K562 (cell line): ENCODE measurements around the gene CBFA2T2. TPM values are rescaled to one million over a fixed set of nuclear protein-coding genes. Genes with fewer than 3 reads are reported as not detected.

Source experiments
- DACH1 ChIP-seq: fragments of 450-650 bp; IDR thresholded peaks from 2 replicates; pipeline ENCODE4 v1.6.1; 2018; ENCODE audit not compliant: partially characterized antibody
- GABPB1 ChIP-seq: sonication (generic); formaldehyde crosslinking; IDR thresholded peaks from 2 replicates; pipeline ENCODE4 v1.8.0; 2022; ENCODE audit warnings: mild to moderate bottlenecking, missing genetic modification reagents
- GABPB2 ChIP-seq: fragments of 250-450 bp; sonication (Bioruptor Pico); conservative IDR thresholded peaks from 2 replicates; pipeline ENCODE4 v1.5.1; 2021; ENCODE audit warnings: mild to moderate bottlenecking
- HNRNPH1 ChIP-seq: fragments of 200-400 bp; formaldehyde crosslinking; optimal IDR thresholded peaks from 2 replicates; pipeline ENCODE3; 2017; ENCODE audit warnings: low read depth, mild to moderate bottlenecking, low read length, moderate library complexity
- HSF4 ChIP-seq: fragments of 250-450 bp; sonication (Bioruptor Pico); IDR thresholded peaks from 2 replicates; pipeline ENCODE4 v2.1.2; 2022; ENCODE audit warnings: mild to moderate bottlenecking, moderate library complexity, borderline replicate concordance
- MYBL2 ChIP-seq, 2 experiments: fragments of 450-650 bp in 1 of 2; sonication (generic) in 1 of 2; formaldehyde crosslinking in 1 of 2; IDR thresholded peaks; 2 replicates each; pipeline versions ENCODE4 v1.6.1 to v1.8.1; 2017 to 2022; ENCODE audit warnings: borderline replicate concordance in 1 of 2, inconsistent platforms in 1 of 2, low read depth in 1 of 2, mild to moderate bottlenecking in 1 of 2, missing genetic modification reagents in 1 of 2, moderate library complexity in 1 of 2
- NELFE ChIP-seq: IDR thresholded peaks from 2 replicates; pipeline ENCODE4 v1.6.1; 2011; ENCODE audit warnings: mild to moderate bottlenecking; ENCODE audit not compliant: insufficient read depth, insufficient read length
- POLR2H ChIP-seq: IDR thresholded peaks from 2 replicates; pipeline ENCODE4 v1.6.1; 2016; ENCODE audit warnings: missing genetic modification characterization, low read depth, mild to moderate bottlenecking, control low read depth, missing compliant biosample characterization, moderate library complexity
- RBM14 ChIP-seq: fragments of 200-400 bp; formaldehyde crosslinking; IDR thresholded peaks from 2 replicates; pipeline ENCODE4 v1.6.1; 2018; ENCODE audit warnings: low read depth, mild to moderate bottlenecking, low read length, moderate library complexity, borderline replicate concordance; ENCODE audit not compliant: insufficient read depth
- RBM34 ChIP-seq: fragments of 200-400 bp; formaldehyde crosslinking; IDR thresholded peaks from 2 replicates; pipeline ENCODE4 v1.6.1; 2018; ENCODE audit warnings: low read length, borderline replicate concordance; ENCODE audit not compliant: insufficient read depth
- SAFB ChIP-seq: fragments of 200-400 bp; formaldehyde crosslinking; IDR thresholded peaks from 2 replicates; pipeline ENCODE4 v1.6.1; 2017; ENCODE audit warnings: low read depth, low read length, borderline replicate concordance
- SMC3 ChIP-seq: conservative IDR thresholded peaks from 2 replicates; pipeline ENCODE4 v1.6.1; 2011; ENCODE audit warnings: low read depth, low read length, improper control_type of control experiment; ENCODE audit not compliant: insufficient read depth
- ZBTB7A ChIP-seq: IDR thresholded peaks from 2 replicates; pipeline ENCODE4 v1.6.1; 2011; ENCODE audit warnings: low read depth, mild to moderate bottlenecking, low read length, moderate library complexity, borderline replicate concordance; ENCODE audit not compliant: control insufficient read depth
- ZNF263 ChIP-seq: sonication (generic); formaldehyde crosslinking; IDR thresholded peaks from 2 replicates; pipeline ENCODE4 v1.8.0; 2022; ENCODE audit warnings: mild to moderate bottlenecking, missing genetic modification reagents, borderline replicate concordance
- ZNF445 ChIP-seq: fragments of 250-450 bp; sonication (Bioruptor Pico); IDR thresholded peaks from 2 replicates; pipeline ENCODE4 v1.4.0; 2020; ENCODE audit warnings: low read depth, mild to moderate bottlenecking, moderate library complexity
- polyA plus RNA-seq, 8 experiments: library from polyadenylated mRNA; depleted of rRNA in 4 of 8; stranded (reverse) in 5 of 8; unstranded in 3 of 8; fragments of >200 nt; fragmentation: Nextera tagmentation in 2 of 8; fragmentation: Illumina TruSeq in 1 of 8; extraction: Ambion mirVana in 2 of 8; extraction: Trizol in 1 of 8; gene quantifications; 2 replicates each; pipeline versions ENCODE4 v1.2.1 to v1.2.3, GENCODE V29; 2011 to 2014; ENCODE audit warnings: inconsistent platforms in 1 of 8, missing spikeins in 1 of 8
- total RNA-seq, 7 experiments: library from RNA; depleted of rRNA in 6 of 7; stranded (reverse); fragments of >200 nt in 6 of 7; fragmentation: Illumina TruSeq in 2 of 7; extraction: Trizol in 2 of 7; gene quantifications; 2 replicates each; pipeline versions ENCODE4 v1.2.1 to v1.2.3, GENCODE V29; 2011 to 2021; ENCODE audit warnings: low replicate concordance in 1 of 7
- TF ChIP-seq, protein P1 (sequence below): fragments of 450-650 bp; formaldehyde crosslinking; IDR thresholded peaks from 2 replicates; pipeline ENCODE4 v1.4.0; 2020; ENCODE audit warnings: mild to moderate bottlenecking, moderate library complexity
- TF ChIP-seq, protein P2 (sequence below): sonication (generic); formaldehyde crosslinking; IDR thresholded peaks from 2 replicates; pipeline ENCODE4 v1.8.0; 2022; ENCODE audit warnings: missing genetic modification reagents, mild to moderate bottlenecking, moderate library complexity, borderline replicate concordance
- TF ChIP-seq, protein P3 (sequence below): sonication (generic); formaldehyde crosslinking; IDR thresholded peaks from 2 replicates; pipeline ENCODE4 v1.8.0; 2022; ENCODE audit warnings: mild to moderate bottlenecking, missing genetic modification reagents
- TF ChIP-seq, protein P4 (sequence below): fragments of 200-800 bp; sonication (Bioruptor generic); IDR thresholded peaks from 2 replicates; pipeline ENCODE4 v1.6.1; 2017; ENCODE audit warnings: missing genetic modification characterization, missing compliant biosample characterization
- TF ChIP-seq, protein P5 (sequence below): IDR thresholded peaks from 2 replicates; pipeline ENCODE4 v1.6.1; 2014; ENCODE audit warnings: antibody characterized with exemption

CBFA2T2 gene
- total and polyA plus RNA-seq, 9 of the 15 experiments (the other 6 are each of a cell fraction or from before 2014, with no cell fraction given) = 0.27 to 9.6 (median 5.8) TPM

DNA sequence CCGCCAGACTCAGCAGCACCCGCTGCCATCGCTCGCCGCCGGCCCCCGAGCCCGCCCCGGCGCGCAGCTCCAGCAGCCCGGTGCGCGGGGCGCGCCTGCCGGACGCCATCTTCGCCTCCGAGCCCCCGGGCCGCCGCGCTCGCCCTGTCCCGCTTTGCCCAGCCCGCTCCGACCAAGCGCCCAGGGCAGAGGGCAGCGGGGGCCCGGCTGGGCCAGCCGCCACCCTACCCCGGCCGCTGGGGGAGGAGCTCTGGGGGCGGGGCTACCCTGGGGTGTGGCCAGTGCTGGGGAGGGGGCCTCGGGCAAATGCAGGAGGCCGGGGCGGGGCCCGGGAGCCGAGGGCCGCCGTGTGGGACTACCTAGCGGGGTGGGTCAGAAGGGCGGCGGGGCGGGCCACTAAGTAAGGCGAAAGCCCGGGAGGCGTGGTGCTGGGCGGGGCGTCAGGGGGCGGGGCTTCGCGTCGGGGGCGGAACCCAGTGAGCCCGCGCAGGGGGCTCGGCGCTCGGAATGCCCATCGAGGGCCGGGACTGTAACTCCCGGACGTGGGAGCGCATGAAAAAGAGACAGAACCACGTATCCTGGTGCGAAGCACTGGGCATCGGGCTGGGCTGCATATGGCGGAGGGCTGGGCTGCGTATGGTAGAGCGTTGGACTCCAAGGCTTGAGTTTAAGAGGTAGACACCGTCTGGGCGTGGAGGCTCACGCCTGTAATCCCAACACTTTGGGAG, 46.2 kb upstream of the CBFA2T2 start, which contains the start of gene SNTA1 (continued):
- TF ChIP-seq RBM14 (no peak), POLR2H (tag) (no peak), ZBTB7A (peak; percentile 71; the same call in 1 of the 2 replicates), ZNF263 (peak; percentile 33; the same call in 1 of the 2 replicates), RBM34 (no peak), GABPB1 (0 out of 2 replicates have a peak, but pooled peaks have one; percentile 13), SAFB (no peak), HNRNPH1 (no peak), ZNF445 (CRISPR knock-in tag) (no peak), NELFE (no peak), HSF4 (CRISPR knock-in tag) (no peak), SMC3 (no peak), GABPB2 (no peak), MYBL2 (IDR thresholded peaks at IDR 0.05; ENCODE audit: low read depth) (no peak), MYBL2 (CRISPR knock-in tag; IDR thresholded peaks at IDR 0.05; ENCODE audit: borderline replicate concordance) (no peak), DACH1 (no peak)
- TF ChIP-seq, protein P1, sequence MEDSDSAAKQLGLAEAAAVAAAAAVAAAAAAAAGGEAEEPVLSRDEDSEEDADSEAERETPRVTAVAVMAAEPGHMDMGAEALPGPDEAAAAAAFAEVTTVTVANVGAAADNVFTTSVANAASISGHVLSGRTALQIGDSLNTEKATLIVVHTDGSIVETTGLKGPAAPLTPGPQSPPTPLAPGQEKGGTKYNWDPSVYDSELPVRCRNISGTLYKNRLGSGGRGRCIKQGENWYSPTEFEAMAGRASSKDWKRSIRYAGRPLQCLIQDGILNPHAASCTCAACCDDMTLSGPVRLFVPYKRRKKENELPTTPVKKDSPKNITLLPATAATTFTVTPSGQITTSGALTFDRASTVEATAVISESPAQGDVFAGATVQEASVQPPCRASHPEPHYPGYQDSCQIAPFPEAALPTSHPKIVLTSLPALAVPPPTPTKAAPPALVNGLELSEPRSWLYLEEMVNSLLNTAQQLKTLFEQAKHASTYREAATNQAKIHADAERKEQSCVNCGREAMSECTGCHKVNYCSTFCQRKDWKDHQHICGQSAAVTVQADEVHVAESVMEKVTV (CRISPR knock-in tag) = no peak
- TF ChIP-seq, protein P2, sequence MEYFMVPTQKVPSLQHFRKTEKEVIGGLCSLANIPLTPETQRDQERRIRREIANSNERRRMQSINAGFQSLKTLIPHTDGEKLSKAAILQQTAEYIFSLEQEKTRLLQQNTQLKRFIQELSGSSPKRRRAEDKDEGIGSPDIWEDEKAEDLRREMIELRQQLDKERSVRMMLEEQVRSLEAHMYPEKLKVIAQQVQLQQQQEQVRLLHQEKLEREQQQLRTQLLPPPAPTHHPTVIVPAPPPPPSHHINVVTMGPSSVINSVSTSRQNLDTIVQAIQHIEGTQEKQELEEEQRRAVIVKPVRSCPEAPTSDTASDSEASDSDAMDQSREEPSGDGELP (CRISPR knock-in tag) = peak; percentile 52; the same call in 1 of the 2 replicates
- TF ChIP-seq, protein P3, sequence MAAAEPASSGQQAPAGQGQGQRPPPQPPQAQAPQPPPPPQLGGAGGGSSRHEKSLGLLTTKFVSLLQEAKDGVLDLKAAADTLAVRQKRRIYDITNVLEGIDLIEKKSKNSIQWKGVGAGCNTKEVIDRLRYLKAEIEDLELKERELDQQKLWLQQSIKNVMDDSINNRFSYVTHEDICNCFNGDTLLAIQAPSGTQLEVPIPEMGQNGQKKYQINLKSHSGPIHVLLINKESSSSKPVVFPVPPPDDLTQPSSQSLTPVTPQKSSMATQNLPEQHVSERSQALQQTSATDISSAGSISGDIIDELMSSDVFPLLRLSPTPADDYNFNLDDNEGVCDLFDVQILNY = no peak
- TF ChIP-seq, protein P4, sequence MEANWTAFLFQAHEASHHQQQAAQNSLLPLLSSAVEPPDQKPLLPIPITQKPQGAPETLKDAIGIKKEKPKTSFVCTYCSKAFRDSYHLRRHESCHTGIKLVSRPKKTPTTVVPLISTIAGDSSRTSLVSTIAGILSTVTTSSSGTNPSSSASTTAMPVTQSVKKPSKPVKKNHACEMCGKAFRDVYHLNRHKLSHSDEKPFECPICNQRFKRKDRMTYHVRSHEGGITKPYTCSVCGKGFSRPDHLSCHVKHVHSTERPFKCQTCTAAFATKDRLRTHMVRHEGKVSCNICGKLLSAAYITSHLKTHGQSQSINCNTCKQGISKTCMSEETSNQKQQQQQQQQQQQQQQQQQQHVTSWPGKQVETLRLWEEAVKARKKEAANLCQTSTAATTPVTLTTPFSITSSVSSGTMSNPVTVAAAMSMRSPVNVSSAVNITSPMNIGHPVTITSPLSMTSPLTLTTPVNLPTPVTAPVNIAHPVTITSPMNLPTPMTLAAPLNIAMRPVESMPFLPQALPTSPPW (CRISPR knock-in tag) = peak; percentile 85
- TF ChIP-seq, protein P5, sequence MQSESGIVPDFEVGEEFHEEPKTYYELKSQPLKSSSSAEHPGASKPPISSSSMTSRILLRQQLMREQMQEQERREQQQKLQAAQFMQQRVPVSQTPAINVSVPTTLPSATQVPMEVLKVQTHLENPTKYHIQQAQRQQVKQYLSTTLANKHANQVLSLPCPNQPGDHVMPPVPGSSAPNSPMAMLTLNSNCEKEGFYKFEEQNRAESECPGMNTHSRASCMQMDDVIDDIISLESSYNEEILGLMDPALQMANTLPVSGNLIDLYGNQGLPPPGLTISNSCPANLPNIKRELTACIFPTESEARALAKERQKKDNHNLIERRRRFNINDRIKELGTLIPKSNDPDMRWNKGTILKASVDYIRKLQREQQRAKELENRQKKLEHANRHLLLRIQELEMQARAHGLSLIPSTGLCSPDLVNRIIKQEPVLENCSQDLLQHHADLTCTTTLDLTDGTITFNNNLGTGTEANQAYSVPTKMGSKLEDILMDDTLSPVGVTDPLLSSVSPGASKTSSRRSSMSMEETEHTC = no peak
